GM12875 (cell line): ENCODE results near the gene TUBB2A.
A peak's percentile ranks its signal among the peaks of the same experiment; 100 is the strongest.

Source experiments
- H3K4me3 ChIP-seq: one replicate; pipeline ENCODE4 v1.5.1; 2011; ENCODE audit warnings: low read depth, low read length, control low read depth
- CTCF ChIP-seq: IDR thresholded peaks from 2 replicates; pipeline ENCODE4 v1.5.1; 2011; ENCODE audit warnings: low read depth, mild to moderate bottlenecking, control low read depth, inconsistent platforms, low read length, moderate library complexity, borderline replicate concordance; ENCODE audit not compliant: insufficient read depth

TUBB2A gene

GRCh38 chr6:3118353-3119039 is 38.8 kb downstream of the TUBB2A start, which contains the start of gene BPHL:
Gene BPHL (plus strand): TSS chr6:3118711. CDS start chr6:3118741, 30 bp downstream.
- peak within 1 kb of the TSS; percentile 68 for H3K4me3 ChIP-seq
- no peak for TF ChIP-seq CTCF

- peak overlapping the region; percentile 68 for H3K4me3 ChIP-seq
- TF ChIP-seq CTCF = no peak
Measured at GRCh38 chr6:3117912-3118352, 39.4 kb downstream of the TUBB2A start.

- no peak overlapping the region for H3K4me3 ChIP-seq
- no peak for TF ChIP-seq CTCF
Measured at GRCh38 chr6:3114377-3114776, 43.0 kb downstream of the TUBB2A start.

- no peak for TF ChIP-seq CTCF
Measured at GRCh38 chr6:3109761-3110160, 47.6 kb downstream of the TUBB2A start.

GRCh38 chr6:3108746-3109414 is 48.5 kb downstream of the TUBB2A start:
- TF ChIP-seq CTCF = no peak
- H3K4me3 ChIP-seq = no peak overlapping the region

More at GRCh38 chr6:3109761-3110160, 47.6 kb downstream of the TUBB2A start:
- H3K4me3 ChIP-seq = no peak overlapping the region
